CD14-positive monocyte (primary cell): ENCODE results near the gene ZWILCH. TPM values are rescaled to one million over a fixed set of nuclear protein-coding genes. Genes with fewer than 3 reads are reported as not detected.

Experiments used
- DNase-seq, 3 donors: peaks; one replicate each; pipeline ENCODE4 v3.0.0-alpha.2; 2011 to 2022
- H2AFZ ChIP-seq: 2 replicates; pipeline ENCODE4 v1.6.0; 2012; ENCODE audit warnings: mild to moderate bottlenecking, low read depth, low read length, inconsistent platforms; ENCODE audit not compliant: insufficient read depth, poor library complexity, severe bottlenecking
- H3K27ac ChIP-seq, 2 donors: 1 replicate in 1 of 2; 2 replicates in 1 of 2; pipeline ENCODE4 v1.5.1; 2012 to 2013; ENCODE audit warnings: low read length in 2 of 2, control low read depth in 1 of 2, inconsistent platforms in 1 of 2, low read depth in 1 of 2, mild to moderate bottlenecking in 1 of 2
- H3K27me3 ChIP-seq, 2 donors: one replicate each; pipeline versions ENCODE4 v1.6.0 to v1.6.1; 2011 to 2013; ENCODE audit warnings: low read length in 2 of 2; ENCODE audit not compliant: control insufficient read depth in 2 of 2, insufficient read depth in 2 of 2
- H3K36me3 ChIP-seq, 2 donors: replicated peaks in 1 of 2; 1 replicate in 1 of 2; 2 replicates in 1 of 2; pipeline versions ENCODE4 v1.5.1 to v1.6.1; 2012 to 2013; ENCODE audit warnings: low read length in 2 of 2, control low read depth in 1 of 2, inconsistent platforms in 1 of 2, mild to moderate bottlenecking in 1 of 2; ENCODE audit not compliant: insufficient read depth in 2 of 2, control insufficient read depth in 1 of 2
- H3K4me1 ChIP-seq, 2 donors: 1 replicate in 1 of 2; 2 replicates in 1 of 2; pipeline versions ENCODE4 v1.5.1 to v1.6.1; 2012 to 2013; ENCODE audit warnings: low read length in 2 of 2, control low read depth in 1 of 2, inconsistent platforms in 1 of 2, mild to moderate bottlenecking in 1 of 2, moderate library complexity in 1 of 2; ENCODE audit not compliant: insufficient read depth in 2 of 2, control insufficient read depth in 1 of 2
- H3K4me2 ChIP-seq: replicated peaks from 2 replicates; pipeline ENCODE3; 2012; ENCODE audit warnings: low read length, moderate library complexity, mild to moderate bottlenecking; ENCODE audit not compliant: poor library complexity, severe bottlenecking; ENCODE audit errors: extremely low read depth
- H3K4me3 ChIP-seq, 3 experiments: fragments of 200-600 bp in 1 of 3; sonication (generic) in 1 of 3; replicated peaks in 1 of 3; 1 replicate in 2 of 3; 2 replicates in 1 of 3; pipeline ENCODE4 v1.5.1; 2011 to 2013; ENCODE audit warnings: low read length in 3 of 3, mild to moderate bottlenecking in 3 of 3, control low read depth in 2 of 3, low read depth in 2 of 3, inconsistent platforms in 1 of 3, moderate library complexity in 1 of 3
- H3K79me2 ChIP-seq: 2 replicates; pipeline ENCODE4 v1.6.0; 2012; ENCODE audit warnings: mild to moderate bottlenecking, control low read depth, inconsistent platforms, low read length, moderate library complexity; ENCODE audit not compliant: insufficient read depth
- H3K9ac ChIP-seq: 2 replicates; pipeline ENCODE4 v1.6.0; 2017; ENCODE audit warnings: low read length, mild to moderate bottlenecking; ENCODE audit not compliant: insufficient read depth, poor library complexity, severe bottlenecking
- H3K9me3 ChIP-seq, 2 donors: replicated peaks in 1 of 2; 1 replicate in 1 of 2; 2 replicates in 1 of 2; pipeline versions ENCODE4 v1.5.1 to v1.6.1; 2012 to 2013; ENCODE audit warnings: low read length in 2 of 2, control low read depth in 1 of 2; ENCODE audit not compliant: control insufficient read depth in 1 of 2, insufficient read depth in 1 of 2
- H4K20me1 ChIP-seq: 2 replicates; pipeline ENCODE4 v1.6.0; 2012; ENCODE audit warnings: mild to moderate bottlenecking, low read length, control low read depth, moderate library complexity; ENCODE audit not compliant: insufficient read depth
- H3K27ac Mint-ChIP-seq, 7 donors: one replicate each; pipeline ENCODE4 v1.8.0; 2020; ENCODE audit warnings: mild to moderate bottlenecking in 7 of 7, mixed read lengths in 7 of 7, moderate library complexity in 6 of 7, inconsistent platforms in 2 of 7
- H3K27me3 Mint-ChIP-seq, 3 donors: one replicate each; pipeline ENCODE4 v1.8.0; 2021 to 2022; ENCODE audit warnings: low read depth in 3 of 3, mild to moderate bottlenecking in 3 of 3, mixed read lengths in 3 of 3, moderate library complexity in 3 of 3, inconsistent platforms in 1 of 3
- H3K36me3 Mint-ChIP-seq, 2 donors: one replicate each; pipeline ENCODE4 v1.8.0; 2020; ENCODE audit warnings: mixed read lengths in 2 of 2, inconsistent platforms in 1 of 2, mild to moderate bottlenecking in 1 of 2
- H3K4me1 Mint-ChIP-seq: one replicate; pipeline ENCODE4 v1.8.0; 2020; ENCODE audit warnings: mild to moderate bottlenecking, mixed read lengths
- H3K4me3 Mint-ChIP-seq, 2 donors: one replicate each; pipeline ENCODE4 v1.8.0; 2020; ENCODE audit warnings: mild to moderate bottlenecking in 2 of 2, mixed read lengths in 2 of 2, moderate library complexity in 1 of 2
- H3K9me3 Mint-ChIP-seq, 7 donors: one replicate each; pipeline ENCODE4 v1.8.0; 2020 to 2022; ENCODE audit warnings: mixed read lengths in 7 of 7, mild to moderate bottlenecking in 6 of 7, moderate library complexity in 6 of 7, inconsistent platforms in 2 of 7
- WGBS: methylation state at CpG from one replicate; pipeline ENCODE4 v1.1.5; 2013; ENCODE audit warnings: missing lambda C conversion rate; ENCODE audit not compliant: insufficient coverage; 5-methylcytosine and 5-hydroxymethylcytosine counted together
- intact Hi-C, 2 donors: fragments of 100-400 bp; cut with micrococcal nuclease; formaldehyde crosslinking; loops; one replicate each; pipeline versions ENCODE4 v1.15.0 to v1.15.1; 2023
- polyA plus RNA-seq, 3 donors: library from polyadenylated mRNA; depleted of rRNA in 1 of 3; unstranded in 2 of 3; stranded (reverse) in 1 of 3; fragments of 300-500 nt in 2 of 3; fragments of >200 nt in 1 of 3; fragmentation: Illumina TruSeq in 2 of 3; gene quantifications; 1 replicate in 2 of 3; 2 replicates in 1 of 3; pipeline ENCODE4 v1.2.3, GENCODE V29; 2012 to 2021
- TF ChIP-seq, protein P1 (sequence below): fragments of 200-600 bp; IDR thresholded peaks from one replicate; pipeline ENCODE4 v1.8.0; 2022; ENCODE audit warnings: antibody characterized with exemption, mild to moderate bottlenecking

ZWILCH gene
- polyA plus RNA-seq, 3 donors, result 1.4 to 3.1 (median 2.4) TPM

DNA sequence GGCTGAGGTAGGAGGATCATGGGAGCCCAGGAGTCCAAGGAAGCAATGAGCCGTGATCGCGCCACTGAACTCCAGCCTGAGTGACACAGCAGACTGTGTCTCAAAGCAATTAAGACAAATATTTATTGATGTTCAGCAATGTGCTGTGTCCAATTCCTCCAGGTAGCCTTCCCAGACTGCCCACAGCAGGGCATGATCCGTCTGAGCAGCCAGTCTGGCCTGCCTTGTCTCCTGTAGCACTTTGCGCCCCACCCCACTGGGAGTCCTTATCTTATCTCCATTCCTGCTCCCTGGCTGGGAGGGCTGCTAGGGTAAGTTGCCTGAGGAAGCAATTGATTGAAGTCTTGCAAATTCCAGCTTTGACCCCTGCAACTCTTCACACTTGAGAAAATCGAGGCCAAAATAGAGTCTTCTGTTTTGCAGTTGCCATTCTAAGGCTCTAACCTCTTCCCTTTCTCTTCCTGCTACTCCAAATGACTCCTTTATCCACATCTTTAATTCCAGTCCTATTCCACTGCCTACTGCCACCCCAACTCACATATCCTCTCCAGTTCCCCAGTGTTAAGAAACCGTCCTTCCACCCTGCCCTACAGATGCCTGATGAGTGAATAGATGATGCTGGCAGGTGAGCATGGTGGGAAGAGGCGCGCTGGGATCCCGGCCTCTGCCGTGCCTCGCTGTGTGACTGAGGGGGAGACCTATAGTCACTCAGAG, 87.5 kb downstream of the ZWILCH start:
- no peak overlapping the region for H3K4me3 ChIP-seq
- Mint-ChIP-seq H3K4me3 (no peak overlapping the region), H3K36me3 (no peaks in the 10 kb centered on the region), H3K27ac (no peak overlapping the region), H3K27me3 (peaks cover 0 to 3% (median 1%) of the 10 kb centered on the region in 3 donors), H3K9me3 (no peaks in the 10 kb centered on the region), H3K4me1 (peaks cover 6% of the 10 kb centered on the region)
- H3K27ac ChIP-seq, result no peak overlapping the region
- H4K20me1 ChIP-seq, result no peaks in the 10 kb centered on the region
- H3K79me2 ChIP-seq, result no peaks in the 10 kb centered on the region
- 93% methylated on average over 10 of the region's 12 CpGs for WGBS
- no peaks in the 10 kb centered on the region for H3K9me3 ChIP-seq
- DNase-seq, result no peak
- intact Hi-C loops, result no loop called here
- H3K36me3 ChIP-seq, result no peaks in the 10 kb centered on the region
- no peaks in the 10 kb centered on the region for H3K4me1 ChIP-seq
- H2AFZ ChIP-seq, result no peak overlapping the region
- no peak overlapping the region for H3K4me2 ChIP-seq
- H3K27me3 ChIP-seq, result no peaks in the 10 kb centered on the region
- H3K9ac ChIP-seq, result no peak overlapping the region
- TF ChIP-seq, protein P1, sequence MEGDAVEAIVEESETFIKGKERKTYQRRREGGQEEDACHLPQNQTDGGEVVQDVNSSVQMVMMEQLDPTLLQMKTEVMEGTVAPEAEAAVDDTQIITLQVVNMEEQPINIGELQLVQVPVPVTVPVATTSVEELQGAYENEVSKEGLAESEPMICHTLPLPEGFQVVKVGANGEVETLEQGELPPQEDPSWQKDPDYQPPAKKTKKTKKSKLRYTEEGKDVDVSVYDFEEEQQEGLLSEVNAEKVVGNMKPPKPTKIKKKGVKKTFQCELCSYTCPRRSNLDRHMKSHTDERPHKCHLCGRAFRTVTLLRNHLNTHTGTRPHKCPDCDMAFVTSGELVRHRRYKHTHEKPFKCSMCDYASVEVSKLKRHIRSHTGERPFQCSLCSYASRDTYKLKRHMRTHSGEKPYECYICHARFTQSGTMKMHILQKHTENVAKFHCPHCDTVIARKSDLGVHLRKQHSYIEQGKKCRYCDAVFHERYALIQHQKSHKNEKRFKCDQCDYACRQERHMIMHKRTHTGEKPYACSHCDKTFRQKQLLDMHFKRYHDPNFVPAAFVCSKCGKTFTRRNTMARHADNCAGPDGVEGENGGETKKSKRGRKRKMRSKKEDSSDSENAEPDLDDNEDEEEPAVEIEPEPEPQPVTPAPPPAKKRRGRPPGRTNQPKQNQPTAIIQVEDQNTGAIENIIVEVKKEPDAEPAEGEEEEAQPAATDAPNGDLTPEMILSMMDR, result no peak

DNA sequence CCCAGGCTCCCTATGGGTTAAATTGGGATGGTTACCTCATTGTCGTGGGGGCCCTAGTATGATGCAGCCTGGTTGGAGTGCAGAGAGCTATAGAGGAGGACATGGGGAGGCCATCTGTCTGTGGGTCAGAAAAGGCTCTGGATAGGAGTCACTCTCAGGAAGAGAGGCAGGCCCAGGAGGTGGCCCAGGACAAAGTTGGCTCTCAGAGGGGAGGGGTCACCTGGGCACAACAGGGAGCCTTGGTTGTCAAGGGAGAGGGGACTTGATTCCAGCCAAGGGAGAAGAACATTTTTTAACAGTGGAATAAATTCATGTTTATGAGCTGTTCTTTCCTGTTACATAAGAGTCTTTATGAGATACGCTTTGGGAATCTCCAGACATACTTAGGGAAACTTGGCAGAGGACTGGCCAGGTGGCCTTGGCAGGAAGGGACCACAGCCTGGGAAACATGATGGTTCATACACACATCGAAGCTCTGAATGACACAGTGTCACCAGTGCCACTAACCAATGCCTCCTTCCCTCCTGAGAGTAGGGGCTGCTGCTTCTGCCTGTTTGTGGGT, 88.2 kb downstream of the ZWILCH start:
- Histone ChIP-seq H3K9ac (no peak overlapping the region), H3K4me1 (no peaks in the 10 kb centered on the region), H2AFZ (no peak overlapping the region), H3K4me3 (no peak overlapping the region), H3K36me3 (no peaks in the 10 kb centered on the region), H3K9me3 (no peaks in the 10 kb centered on the region), H3K4me2 (no peak overlapping the region), H3K27ac (no peak overlapping the region), H3K79me2 (no peaks in the 10 kb centered on the region), H3K27me3 (no peaks in the 10 kb centered on the region), H4K20me1 (no peaks in the 10 kb centered on the region)
- Mint-ChIP-seq H3K27me3 (peaks cover 0 to 3% (median 1%) of the 10 kb centered on the region in 3 donors), H3K27ac (no peak overlapping the region), H3K9me3 (no peaks in the 10 kb centered on the region), H3K4me1 (peaks cover 6% of the 10 kb centered on the region), H3K36me3 (no peaks in the 10 kb centered on the region), H3K4me3 (no peak overlapping the region)
- 74% methylated on average over 2 of the region's 3 CpGs for WGBS
- no peak for DNase-seq
- TF ChIP-seq, protein P1, result no peak
- intact Hi-C loops, result no loop called here
